Upper lobe of left lung (tissue), 4 donors: ENCODE measurements around the gene PDGFRA.

Experiments
- EP300 ChIP-seq, 4 donors: sonication (generic); formaldehyde crosslinking; IDR thresholded peaks; one replicate each; pipeline ENCODE4 v1.5.1; 2017; ENCODE audit warnings: antibody characterized with exemption in 4 of 4, control low read depth in 2 of 4
- POLR2A ChIP-seq, 4 donors: fragments of 450-650 bp; IDR thresholded peaks; one replicate each; pipeline ENCODE4 v1.5.1; 2016 to 2017; ENCODE audit warnings: antibody characterized with exemption in 4 of 4, mild to moderate bottlenecking in 2 of 4
- POLR2AphosphoS5 ChIP-seq, 2 donors: sonication (generic); formaldehyde crosslinking; IDR thresholded peaks; one replicate each; pipeline ENCODE4 v1.5.1; 2017; ENCODE audit warnings: antibody characterized with exemption in 2 of 2
- TF ChIP-seq, protein P1 (sequence below), 6 experiments: fragments of 450-650 bp in 4 of 6; fragments of 200-600 bp in 2 of 6; sonication (generic) in 2 of 6; IDR thresholded peaks; one replicate each; pipeline ENCODE4 v1.5.1; 2016 to 2019; ENCODE audit warnings: antibody characterized with exemption in 6 of 6

DNA sequence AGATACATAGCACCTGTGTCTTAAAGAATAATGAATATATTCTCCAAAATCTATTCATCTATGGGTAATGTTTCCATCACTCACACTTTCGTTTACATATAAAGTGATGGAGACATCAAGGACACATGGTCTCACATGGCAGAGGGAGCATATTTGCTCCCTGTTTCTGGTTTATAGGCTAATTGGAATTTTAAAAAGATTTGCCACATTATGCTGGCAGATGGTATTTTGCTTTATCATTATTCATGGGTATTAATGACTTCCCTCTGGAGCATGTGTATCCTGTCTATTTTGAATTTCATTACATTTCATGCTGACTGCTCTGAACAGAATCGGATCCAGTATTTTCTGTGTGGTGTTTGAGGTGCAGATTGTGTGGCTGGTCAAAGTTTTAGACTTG, 79.0 kb downstream of the PDGFRA start:
- TF ChIP-seq, protein P1, sequence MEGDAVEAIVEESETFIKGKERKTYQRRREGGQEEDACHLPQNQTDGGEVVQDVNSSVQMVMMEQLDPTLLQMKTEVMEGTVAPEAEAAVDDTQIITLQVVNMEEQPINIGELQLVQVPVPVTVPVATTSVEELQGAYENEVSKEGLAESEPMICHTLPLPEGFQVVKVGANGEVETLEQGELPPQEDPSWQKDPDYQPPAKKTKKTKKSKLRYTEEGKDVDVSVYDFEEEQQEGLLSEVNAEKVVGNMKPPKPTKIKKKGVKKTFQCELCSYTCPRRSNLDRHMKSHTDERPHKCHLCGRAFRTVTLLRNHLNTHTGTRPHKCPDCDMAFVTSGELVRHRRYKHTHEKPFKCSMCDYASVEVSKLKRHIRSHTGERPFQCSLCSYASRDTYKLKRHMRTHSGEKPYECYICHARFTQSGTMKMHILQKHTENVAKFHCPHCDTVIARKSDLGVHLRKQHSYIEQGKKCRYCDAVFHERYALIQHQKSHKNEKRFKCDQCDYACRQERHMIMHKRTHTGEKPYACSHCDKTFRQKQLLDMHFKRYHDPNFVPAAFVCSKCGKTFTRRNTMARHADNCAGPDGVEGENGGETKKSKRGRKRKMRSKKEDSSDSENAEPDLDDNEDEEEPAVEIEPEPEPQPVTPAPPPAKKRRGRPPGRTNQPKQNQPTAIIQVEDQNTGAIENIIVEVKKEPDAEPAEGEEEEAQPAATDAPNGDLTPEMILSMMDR (IDR thresholded peaks at IDR 0.05), result no peak
- TF ChIP-seq POLR2AphosphoS5 (IDR thresholded peaks at IDR 0.05) (no peak), POLR2A (IDR thresholded peaks at IDR 0.05) (no peak), EP300 (IDR thresholded peaks at IDR 0.05) (no peak)
